Astrocyte (in vitro differentiated cells and primary cell): ENCODE results near the gene DISC1. TPM values are rescaled to one million over a fixed set of nuclear protein-coding genes. Genes with fewer than 3 reads are reported as not detected.

ENCODE experiments used
- DNase-seq: peaks from one replicate; pipeline ENCODE4 v3.0.0-alpha.2; 2010; ENCODE audit warnings: low read depth
- FAIRE-seq: peaks from 2 replicates; lab custom pipeline; 2011; peaks lifted over from hg19 to GRCh38; lab: Jason Lieb, UNC
- H2AFZ ChIP-seq: 2 replicates; pipeline ENCODE4 v1.6.0; 2012; ENCODE audit warnings: low read depth, low read length, inconsistent platforms
- H3K27ac ChIP-seq: 2 replicates; pipeline ENCODE4 v1.5.1; 2011; ENCODE audit warnings: low read depth, low read length, inconsistent platforms
- H3K27me3 ChIP-seq: 2 replicates; pipeline ENCODE4 v1.6.0; 2011; ENCODE audit warnings: low read length, inconsistent platforms; ENCODE audit not compliant: insufficient read depth
- H3K36me3 ChIP-seq: 2 replicates; pipeline ENCODE4 v1.5.1; 2011; ENCODE audit warnings: low read length, inconsistent platforms; ENCODE audit not compliant: insufficient read depth
- H3K4me1 ChIP-seq: 2 replicates; pipeline ENCODE4 v1.5.1; 2011; ENCODE audit warnings: low read length, inconsistent platforms; ENCODE audit not compliant: insufficient read depth
- H3K4me2 ChIP-seq: 2 replicates; pipeline ENCODE4 v1.6.0; 2012; ENCODE audit warnings: low read length, inconsistent platforms
- H3K4me3 ChIP-seq: 2 replicates; pipeline ENCODE4 v1.5.1; 2011; ENCODE audit warnings: low read depth, mild to moderate bottlenecking, low read length, inconsistent platforms; ENCODE audit not compliant: insufficient read depth
- H3K79me2 ChIP-seq: 2 replicates; pipeline ENCODE4 v1.6.0; 2012; ENCODE audit warnings: mild to moderate bottlenecking, low read length, inconsistent platforms; ENCODE audit not compliant: insufficient read depth
- H3K9ac ChIP-seq: 2 replicates; pipeline ENCODE4 v1.6.0; 2012; ENCODE audit warnings: mild to moderate bottlenecking, low read length, inconsistent platforms
- H3K9me3 ChIP-seq: 2 replicates; pipeline ENCODE4 v1.5.1; 2012; ENCODE audit warnings: low read depth, mild to moderate bottlenecking, low read length, inconsistent platforms; ENCODE audit not compliant: insufficient read depth
- H4K20me1 ChIP-seq: 2 replicates; pipeline ENCODE4 v1.6.0; 2012; ENCODE audit warnings: low read length, inconsistent platforms; ENCODE audit not compliant: insufficient read depth
- H3K27ac Mint-ChIP-seq: one replicate; pipeline ENCODE4 v1.8.0; 2021; ENCODE audit warnings: mild to moderate bottlenecking, mixed read lengths; ENCODE audit not compliant: unreplicated experiment
- H3K27me3 Mint-ChIP-seq: one replicate; pipeline ENCODE4 v1.8.0; 2021; ENCODE audit warnings: low read depth, mixed read lengths; ENCODE audit not compliant: unreplicated experiment
- H3K36me3 Mint-ChIP-seq: one replicate; pipeline ENCODE4 v1.8.0; 2021; ENCODE audit warnings: low read depth, mixed read lengths; ENCODE audit not compliant: unreplicated experiment
- H3K4me1 Mint-ChIP-seq: one replicate; pipeline ENCODE4 v1.8.0; 2021; ENCODE audit warnings: low read depth, mixed read lengths; ENCODE audit not compliant: unreplicated experiment
- H3K4me3 Mint-ChIP-seq: one replicate; pipeline ENCODE4 v1.8.0; 2021; ENCODE audit warnings: mild to moderate bottlenecking, moderate library complexity, mixed read lengths; ENCODE audit not compliant: unreplicated experiment
- H3K9me3 Mint-ChIP-seq: one replicate; pipeline ENCODE4 v1.8.0; 2021; ENCODE audit warnings: mild to moderate bottlenecking, mixed read lengths; ENCODE audit not compliant: unreplicated experiment
- CTCF ChIP-seq: IDR thresholded peaks from 2 replicates; pipeline ENCODE4 v1.5.1; 2011; ENCODE audit warnings: low read depth, mild to moderate bottlenecking, inconsistent platforms, low read length, moderate library complexity; ENCODE audit not compliant: insufficient read depth
- EZH2 ChIP-seq: IDR thresholded peaks from 2 replicates; pipeline ENCODE4 v1.6.1; 2012; ENCODE audit warnings: mild to moderate bottlenecking, low read length, inconsistent platforms; ENCODE audit not compliant: insufficient read depth
- total RNA-seq: library from RNA; stranded (reverse); gene quantifications from 2 replicates; pipeline ENCODE4 v1.2.1, GENCODE V29; 2021

Gene DISC1
- total RNA-seq, 1 donor from 2014 or later = 9.1 TPM

DNA sequence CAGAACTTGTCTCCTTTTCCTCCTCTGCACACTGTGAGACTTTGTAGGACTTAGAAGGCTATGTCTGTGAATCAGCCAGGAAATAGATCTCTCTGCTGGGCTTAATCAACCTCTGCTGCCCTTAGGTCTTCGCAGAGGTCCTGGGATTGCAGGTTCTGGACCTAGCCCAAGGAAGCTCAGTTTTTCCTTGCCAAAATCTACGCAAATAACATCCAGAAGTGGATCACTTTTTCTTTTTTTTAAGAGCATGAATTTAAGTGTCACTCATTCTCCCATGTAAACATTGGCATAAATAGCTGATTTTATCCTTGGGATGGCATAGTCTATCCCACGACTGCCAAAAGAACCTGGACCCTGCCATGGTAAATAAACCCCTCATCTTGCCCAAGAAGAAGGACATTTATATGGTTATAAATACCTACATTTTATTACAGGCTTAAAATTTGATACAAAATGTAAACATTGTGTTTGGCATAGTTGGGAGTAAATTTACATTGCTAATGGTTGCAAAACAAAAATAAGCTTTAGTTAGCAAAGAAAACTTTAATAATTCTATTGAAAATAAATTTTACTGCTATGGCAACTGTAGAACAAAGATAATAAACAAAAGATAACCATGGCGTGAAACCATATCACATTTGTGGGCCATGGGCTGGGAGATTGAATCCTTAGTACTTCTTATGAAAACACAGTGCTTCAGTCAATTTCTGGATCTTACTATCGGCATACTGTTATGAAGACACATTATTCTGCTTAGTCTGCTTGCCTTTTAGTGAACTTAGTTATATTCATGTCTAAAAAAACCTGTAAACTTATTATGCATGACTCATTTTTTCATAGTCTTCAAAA is 24.5 kb upstream of the DISC1 start:
- H3K4me2 ChIP-seq = no peak overlapping the region
- Mint-ChIP-seq H3K36me3 (no peaks in the 10 kb centered on the region), H3K9me3 (no peaks in the 10 kb centered on the region)

GRCh38 chr1:231602673-231602984 is 24.0 kb upstream of the DISC1 start:
- H3K27me3 Mint-ChIP-seq = peaks cover 3% of the 10 kb centered on the region

More for the DNA sequence above, 24.5 kb upstream of the DISC1 start:
- H3K27ac Mint-ChIP-seq = peak overlapping the region; percentile 47
- H3K27ac ChIP-seq = no peak overlapping the region
- peaks cover 3% of the 10 kb centered on the region for H3K4me1 ChIP-seq
- DNase-seq (no peak), FAIRE-seq (no peak)
- no peaks in the 10 kb centered on the region for H3K79me2 ChIP-seq
- H3K27me3 ChIP-seq = no peaks in the 10 kb centered on the region
- no peak overlapping the region for H2AFZ ChIP-seq
- H3K36me3 ChIP-seq = no peaks in the 10 kb centered on the region
- H3K4me1 Mint-ChIP-seq = peaks cover 8% of the 10 kb centered on the region
- H3K27me3 Mint-ChIP-seq = peaks cover 3% of the 10 kb centered on the region
- no peak for TF ChIP-seq EZH2
- no peak for TF ChIP-seq CTCF
- no peak overlapping the region for H3K9ac ChIP-seq
- no peaks in the 10 kb centered on the region for H3K9me3 ChIP-seq
- H3K4me3 Mint-ChIP-seq = no peak overlapping the region
- H4K20me1 ChIP-seq = no peaks in the 10 kb centered on the region
- H3K4me3 ChIP-seq = no peak overlapping the region

More at GRCh38 chr1:231602673-231602984, 24.0 kb upstream of the DISC1 start:
- H3K9ac ChIP-seq = no peak overlapping the region
- no peaks in the 10 kb centered on the region for H3K79me2 ChIP-seq
- H4K20me1 ChIP-seq = no peaks in the 10 kb centered on the region
- no peaks in the 10 kb centered on the region for H3K36me3 Mint-ChIP-seq
- H2AFZ ChIP-seq = no peak overlapping the region
- no peaks in the 10 kb centered on the region for H3K27me3 ChIP-seq
- TF ChIP-seq EZH2 (no peak), CTCF (no peak)
- no peaks in the 10 kb centered on the region for H3K36me3 ChIP-seq
- no peak overlapping the region for H3K4me3 Mint-ChIP-seq
- no peak overlapping the region for H3K4me2 ChIP-seq
- no peak overlapping the region for H3K4me3 ChIP-seq
- H3K27ac ChIP-seq = no peak overlapping the region
- H3K27ac Mint-ChIP-seq = no peak overlapping the region
- DNase-seq (no peak), FAIRE-seq (no peak)
- H3K4me1 ChIP-seq = peaks cover 3% of the 10 kb centered on the region
- no peaks in the 10 kb centered on the region for H3K9me3 Mint-ChIP-seq
- H3K9me3 ChIP-seq = no peaks in the 10 kb centered on the region
- H3K4me1 Mint-ChIP-seq = peaks cover 8% of the 10 kb centered on the region
